HG03095 (cell line): Measurements from ENCODE around the gene ANK2.

Experiments used
- ATAC-seq: cut with Tn5 transposase; IDR thresholded peaks from one replicate; pipeline ENCODE4 v1.9.1; 2021; ENCODE audit warnings: moderate library complexity; ENCODE audit not compliant: unreplicated experiment

The ANK2 gene

DNA sequence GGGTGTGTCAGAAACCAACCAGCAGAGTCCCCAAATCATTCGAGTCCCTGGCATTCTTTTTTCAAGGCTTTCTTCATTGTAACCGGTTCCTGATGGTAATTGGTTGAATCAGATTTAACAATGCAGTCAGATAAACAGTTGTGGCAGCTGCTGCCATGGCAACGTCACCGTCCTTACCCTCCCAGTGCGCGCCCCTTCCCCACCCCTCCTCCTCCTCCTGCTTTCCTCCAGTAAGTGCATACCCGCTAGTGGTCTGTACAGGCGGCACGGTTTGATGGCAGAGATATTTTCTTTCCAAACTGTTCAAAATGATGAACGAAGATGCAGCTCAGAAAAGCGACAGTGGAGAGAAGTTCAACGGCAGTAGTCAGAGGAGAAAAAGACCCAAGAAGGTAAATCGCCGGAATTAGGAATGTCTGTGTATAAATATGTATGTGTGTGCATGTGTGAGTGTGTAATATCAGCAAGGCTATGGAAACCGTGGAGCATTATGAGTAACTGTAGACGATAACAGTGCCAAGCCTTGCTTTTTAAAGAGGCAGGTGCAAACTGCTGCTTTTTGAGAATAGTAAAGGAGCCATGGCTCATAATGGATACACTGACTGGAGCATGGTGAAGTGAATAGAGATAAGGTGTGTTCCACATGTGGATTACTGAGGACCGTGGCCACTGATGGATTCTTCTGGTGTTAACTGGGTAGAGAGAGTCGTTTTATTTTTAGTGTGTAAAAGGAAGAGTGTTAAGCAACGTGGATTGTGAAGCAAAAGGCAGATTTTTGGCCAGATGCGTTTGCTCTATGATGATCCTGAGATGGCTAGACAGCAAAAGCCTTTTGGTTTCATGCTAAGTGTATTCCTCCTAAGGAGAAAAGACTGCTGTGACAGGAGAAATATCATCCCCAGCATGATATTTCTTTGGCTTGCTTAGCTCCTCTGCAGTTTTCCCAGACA is at the start of gene ANK2:
ANK2 (plus strand) TSS at position 233 of the 950 bp plus-strand sequence; CDS start at position 309, 76 bp downstream.
- no peak for ATAC-seq

DNA sequence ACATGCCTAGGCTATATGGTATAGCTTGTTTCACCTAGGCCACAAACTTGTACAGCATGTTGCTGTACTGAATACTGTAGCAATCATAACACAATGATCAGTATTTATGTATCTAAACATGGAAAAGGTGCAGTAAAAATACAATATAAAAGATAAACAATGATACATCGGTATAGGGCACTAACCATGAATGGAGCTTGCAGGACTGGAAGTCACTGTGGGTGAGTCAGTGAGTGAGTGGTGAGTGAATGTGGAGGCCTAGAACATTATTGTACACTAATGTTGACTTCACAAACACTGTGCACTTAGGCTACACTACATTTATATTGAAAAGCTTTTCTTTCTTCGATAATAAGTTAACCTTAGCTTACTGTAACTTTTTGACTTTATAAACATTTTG is 45.6 kb upstream of the ANK2 start:
- no peak for ATAC-seq

DNA sequence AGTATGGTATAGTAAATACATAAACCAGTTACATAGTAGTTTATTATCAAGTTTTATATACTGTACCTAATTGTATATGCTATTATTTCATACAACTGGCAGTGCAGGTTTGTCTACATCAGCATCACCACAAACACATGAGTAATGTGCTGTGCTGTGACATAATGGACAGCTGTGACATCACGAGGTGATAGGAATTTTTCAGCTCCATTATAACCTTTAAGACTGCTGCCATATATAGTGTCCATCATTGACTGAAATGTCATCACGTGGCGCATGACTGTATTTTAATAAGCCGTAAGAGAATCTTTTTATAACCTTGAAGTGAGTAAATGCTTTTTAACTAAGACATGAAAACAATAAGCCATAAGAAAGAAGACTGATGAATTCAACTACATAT is 44.8 kb upstream of the ANK2 start:
- no peak for ATAC-seq

DNA sequence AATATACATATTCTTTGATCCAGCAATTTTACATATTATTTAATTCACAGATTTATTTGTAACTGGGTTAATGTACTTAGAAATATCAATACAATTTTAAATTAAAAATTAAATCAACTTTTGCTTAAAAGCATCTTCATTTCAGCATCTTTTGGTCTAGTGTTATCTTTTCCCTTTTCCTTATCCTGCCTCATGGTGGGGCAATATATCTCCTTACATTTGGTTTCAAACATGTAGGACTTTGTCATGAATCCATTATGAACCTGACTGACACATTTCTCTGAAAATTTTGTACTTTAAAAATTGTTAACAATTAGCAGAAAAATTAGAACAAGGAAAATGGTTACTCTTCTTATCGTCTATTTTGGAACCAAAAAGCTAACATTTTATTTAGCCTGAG is 42.8 kb upstream of the ANK2 start:
- no peak for ATAC-seq

DNA sequence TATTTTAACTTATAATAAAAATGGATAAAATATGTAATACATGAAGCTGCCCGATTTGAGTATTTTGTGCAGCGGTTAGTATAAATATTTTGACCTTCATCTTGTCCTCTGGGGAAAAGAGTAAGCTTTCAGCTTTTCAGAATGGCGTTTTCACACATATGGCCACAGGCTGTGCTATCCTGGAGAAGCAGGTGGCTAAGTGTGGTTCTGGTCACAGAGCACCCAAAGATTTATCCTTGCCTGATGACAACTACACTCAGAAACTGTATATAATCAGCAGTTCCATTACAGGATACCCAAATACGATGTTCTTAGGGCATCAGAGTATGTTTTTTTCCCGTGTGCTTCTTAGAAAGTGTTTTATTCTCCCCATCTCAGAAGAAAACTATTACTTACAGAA is 42.3 kb upstream of the ANK2 start:
- no peak for ATAC-seq

DNA sequence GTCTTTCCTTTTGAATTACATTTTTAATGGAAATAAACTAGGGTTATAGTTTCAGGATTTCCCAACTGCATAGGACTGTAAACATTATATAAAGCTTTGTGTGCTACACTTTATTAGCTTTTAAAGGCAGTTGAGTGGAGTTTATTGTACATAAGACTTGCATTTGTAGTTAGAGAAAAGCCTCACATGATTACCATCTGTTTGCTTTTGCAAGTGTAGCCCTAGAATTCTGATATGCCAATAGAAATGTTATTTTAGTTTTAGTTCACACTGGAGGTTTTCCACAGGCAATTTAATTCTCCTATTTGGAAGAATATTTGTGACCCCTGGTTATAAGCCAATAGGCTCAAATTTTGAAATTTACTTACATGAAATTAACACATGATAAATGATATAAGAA is 41.3 kb upstream of the ANK2 start:
- ATAC-seq = no peak

DNA sequence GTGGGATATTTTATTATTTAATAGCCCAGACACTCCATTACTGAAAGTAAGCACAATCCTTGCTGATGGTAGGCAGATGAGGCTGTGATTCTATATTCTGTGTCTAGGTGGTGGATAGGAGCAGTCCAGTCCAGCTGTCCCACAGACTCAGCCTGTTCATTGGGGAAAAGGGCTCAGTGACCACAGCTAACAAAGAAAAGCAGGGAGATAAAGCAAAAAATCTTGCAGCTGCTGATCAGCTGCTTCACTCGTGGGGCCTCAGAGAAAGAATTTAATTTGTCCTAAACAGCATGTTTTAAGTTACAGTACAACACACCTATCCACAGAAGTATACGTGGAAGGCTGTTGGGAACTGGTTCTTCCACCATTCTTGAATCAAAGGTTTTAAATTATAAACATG is 40.7 kb upstream of the ANK2 start:
- no peak for ATAC-seq

DNA sequence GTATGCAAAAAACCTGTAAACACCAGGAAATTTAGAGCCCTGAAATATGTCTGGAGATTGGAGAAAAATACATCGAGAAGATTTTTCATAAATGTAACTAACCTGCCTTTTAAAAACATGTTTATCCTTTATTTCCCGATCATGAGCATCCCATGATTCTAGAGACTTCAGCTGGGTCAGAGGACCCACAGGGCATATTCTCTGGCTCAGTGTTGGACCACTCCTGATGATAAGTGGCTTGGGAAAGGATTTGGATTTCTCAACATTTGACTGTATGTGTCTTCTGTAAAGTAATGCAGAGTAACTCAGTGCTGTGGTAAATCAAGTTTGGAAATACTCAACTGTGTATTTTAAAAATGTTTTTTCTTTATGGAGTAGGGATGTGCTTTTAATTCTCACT is 40.0 kb upstream of the ANK2 start:
- ATAC-seq = no peak

DNA sequence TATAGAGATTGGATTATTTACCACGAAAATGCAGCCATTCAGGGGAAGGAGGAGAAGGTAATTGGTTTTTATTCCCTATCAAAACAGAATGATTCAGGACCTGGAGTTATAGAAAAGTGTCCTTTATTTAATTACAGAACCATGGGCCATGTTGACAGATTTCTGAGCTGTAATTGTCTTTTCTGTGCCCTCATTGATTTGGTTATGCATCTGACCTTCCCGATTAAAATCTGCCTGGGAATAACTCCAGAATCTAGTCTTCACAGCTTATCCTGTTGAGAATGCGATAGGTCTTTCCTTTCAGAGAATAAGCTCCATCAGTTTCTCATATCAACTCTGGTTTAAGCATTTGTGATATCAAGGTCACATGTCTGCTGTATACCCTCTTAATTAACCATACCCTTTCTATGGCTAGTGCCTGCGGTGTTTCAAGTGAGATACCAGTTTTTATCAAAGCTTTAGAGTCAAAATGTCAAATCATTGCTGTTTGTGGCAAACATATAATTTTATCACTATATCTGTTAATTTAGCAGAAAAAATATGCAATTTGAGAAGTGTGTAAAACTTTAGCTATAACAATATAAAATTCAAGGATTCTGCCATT is 37.2 kb upstream of the ANK2 start:
- ATAC-seq = no peak

DNA sequence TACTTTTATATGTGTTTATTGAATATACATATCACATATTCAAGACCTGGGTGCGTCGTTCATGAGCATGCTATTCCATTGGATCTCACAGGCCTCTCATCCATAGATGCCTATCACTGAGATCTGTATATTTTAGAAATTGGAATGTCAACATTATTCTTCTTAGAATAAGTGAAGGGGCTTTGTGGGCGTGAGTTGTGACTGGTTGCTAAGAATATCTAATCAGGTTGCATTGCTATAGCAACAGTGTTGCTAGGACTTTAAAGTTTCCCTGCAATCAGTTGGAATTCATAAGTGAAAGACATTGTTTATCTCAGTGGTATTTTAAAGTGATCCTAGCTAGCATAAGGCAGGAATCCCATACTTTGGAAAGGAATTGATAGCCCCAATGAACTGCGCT is 36.7 kb upstream of the ANK2 start:
- ATAC-seq = no peak

DNA sequence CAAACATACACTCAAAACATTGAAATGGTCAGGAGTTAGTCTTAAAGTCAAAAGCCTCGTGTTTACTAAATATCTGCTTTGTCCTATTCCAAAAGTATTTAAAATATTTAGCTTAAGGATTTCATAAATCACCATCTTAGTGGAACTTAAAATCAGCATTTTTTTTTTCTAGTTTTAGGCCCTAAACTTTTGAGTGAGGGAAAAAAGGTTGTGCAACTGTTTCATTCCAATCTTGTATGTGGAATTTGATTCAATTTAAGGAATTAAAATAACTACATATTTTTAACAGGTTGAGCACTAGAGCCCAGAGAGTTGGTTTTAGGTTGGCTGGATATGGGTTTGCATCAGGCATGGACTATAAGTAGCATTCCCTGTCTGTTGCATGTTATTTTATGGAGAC is 35.7 kb upstream of the ANK2 start:
- no peak for ATAC-seq

DNA sequence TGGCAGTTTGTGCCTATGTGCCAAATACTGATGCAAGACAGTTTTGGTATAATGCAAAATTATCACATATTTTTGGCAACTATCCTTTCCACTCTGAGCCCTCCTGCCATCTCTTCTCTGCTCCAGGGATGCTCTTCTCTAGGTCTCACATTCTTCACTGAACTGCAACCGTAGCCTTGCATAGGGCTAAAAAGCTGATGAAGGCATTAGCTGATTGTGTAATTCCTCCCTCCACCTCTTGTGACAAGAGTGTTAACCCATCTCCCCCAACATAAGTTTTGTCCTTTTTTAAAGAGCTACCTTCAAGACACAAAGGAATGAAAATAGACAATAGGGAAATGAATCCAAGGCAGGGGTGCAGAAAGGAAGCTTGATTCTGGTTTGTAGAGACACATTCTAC is 33.1 kb upstream of the ANK2 start:
- ATAC-seq = no peak

DNA sequence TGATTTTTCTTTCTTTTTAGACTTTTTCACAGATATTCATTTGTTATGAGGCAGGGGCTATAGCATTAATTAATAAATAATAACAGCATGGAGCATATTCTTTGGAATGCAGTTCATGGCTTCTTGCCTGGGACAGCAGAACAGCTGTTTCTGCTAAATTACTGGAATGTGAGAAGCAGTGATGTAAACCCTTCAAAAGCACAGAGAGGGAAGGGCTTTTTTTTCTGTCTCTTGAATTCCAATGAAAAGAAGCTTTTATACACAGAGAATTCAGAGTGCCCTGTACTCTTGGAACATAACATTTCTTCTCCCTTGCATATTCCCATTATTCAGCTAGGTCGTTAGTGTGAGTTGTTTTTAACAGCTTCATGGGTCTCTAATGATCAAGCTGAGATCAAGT is 28.5 kb upstream of the ANK2 start:
- no peak for ATAC-seq

DNA sequence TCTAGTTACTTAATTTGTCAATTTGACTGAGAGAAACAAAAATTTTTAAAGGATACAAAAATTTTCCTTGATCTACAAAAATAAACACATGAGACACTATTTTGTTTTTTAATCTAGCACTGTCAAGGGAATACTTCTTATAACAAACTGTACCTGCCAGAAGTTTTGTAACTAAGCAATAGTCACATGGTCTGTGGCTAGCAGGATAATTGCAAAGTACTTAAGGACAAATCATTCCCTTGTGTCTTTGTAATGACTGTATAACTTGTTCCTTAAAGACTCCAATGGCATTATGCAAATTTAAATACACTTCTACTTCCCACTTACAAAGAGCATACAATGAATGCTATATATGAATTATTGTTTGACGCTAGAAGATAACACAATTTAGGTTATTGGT is 25.1 kb upstream of the ANK2 start:
- no peak for ATAC-seq

DNA sequence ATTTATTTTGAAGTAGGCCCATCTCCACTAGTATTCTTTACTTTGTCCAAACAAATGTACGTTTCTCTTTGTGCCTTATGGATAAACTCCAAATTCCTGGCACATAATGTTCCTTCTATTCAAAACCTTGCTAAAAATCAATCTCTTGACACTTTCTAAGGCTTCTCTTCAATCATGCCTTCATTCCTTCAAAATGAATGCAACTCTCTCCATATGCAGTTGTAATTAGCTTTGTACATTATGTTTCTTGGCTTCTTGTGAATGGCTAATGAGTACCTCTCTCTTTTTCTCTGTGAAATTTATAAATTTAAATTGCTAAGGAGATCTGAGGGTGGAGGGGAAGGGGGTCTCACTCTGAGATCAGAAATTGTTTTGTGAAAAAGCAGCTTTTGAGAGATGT is 24.0 kb upstream of the ANK2 start:
- ATAC-seq = no peak

DNA sequence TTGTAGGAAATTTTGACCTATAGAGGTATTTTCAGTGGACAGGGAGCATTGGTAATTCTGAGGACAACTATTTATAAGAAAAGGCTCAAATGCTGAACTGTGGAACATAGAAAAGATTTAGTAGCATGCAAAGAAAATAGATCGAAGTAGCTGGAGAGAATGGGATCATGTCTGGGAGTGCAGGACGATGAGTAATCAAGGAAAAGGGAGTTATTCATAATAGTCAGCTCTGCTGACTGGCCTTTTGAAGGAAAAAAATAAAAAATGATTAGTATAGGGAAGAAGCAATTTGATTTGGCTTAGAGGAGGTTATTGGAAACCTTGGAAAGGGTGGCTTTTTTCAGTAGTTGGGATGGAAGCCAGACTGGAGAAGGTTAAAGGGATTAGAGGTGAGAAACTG is 22.9 kb upstream of the ANK2 start:
- ATAC-seq = no peak

DNA sequence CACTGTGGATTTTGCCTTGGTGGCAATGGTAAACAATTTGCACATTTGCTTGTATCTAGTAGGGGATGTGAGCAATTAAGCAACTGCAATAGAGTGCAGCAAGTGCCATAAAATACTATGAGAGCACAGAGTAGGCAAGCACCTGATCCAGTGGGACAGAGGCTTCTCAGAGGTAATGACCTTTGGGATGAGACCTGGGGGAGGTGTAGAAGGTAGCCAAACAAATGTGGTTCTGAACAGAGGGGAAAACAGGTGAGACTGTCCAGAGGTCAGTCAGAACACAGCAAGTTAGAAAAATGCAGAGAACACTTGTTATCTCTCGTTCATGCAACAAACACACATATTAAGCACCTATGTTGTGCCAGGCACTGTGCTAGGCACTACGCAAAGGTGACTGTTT is 21.4 kb upstream of the ANK2 start:
- ATAC-seq = no peak

DNA sequence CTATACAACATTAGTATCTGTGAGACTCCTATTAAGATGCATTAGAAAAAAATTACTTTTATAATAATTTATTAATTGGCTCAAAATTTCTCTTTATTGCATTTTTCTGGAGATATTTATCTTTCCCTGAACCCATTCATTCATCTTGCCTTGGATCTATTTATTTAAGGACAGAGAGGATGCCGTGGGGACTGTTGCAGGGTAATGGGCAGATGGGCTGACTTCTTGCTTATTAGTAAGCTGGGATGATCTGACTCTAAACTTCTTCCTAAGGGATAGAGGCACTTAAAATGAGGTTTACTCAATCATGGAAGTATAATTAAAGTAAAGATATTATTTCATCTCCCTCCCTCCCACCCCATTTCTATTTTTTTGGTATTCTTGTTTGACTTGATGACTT is 18.2 kb upstream of the ANK2 start:
- no peak for ATAC-seq

DNA sequence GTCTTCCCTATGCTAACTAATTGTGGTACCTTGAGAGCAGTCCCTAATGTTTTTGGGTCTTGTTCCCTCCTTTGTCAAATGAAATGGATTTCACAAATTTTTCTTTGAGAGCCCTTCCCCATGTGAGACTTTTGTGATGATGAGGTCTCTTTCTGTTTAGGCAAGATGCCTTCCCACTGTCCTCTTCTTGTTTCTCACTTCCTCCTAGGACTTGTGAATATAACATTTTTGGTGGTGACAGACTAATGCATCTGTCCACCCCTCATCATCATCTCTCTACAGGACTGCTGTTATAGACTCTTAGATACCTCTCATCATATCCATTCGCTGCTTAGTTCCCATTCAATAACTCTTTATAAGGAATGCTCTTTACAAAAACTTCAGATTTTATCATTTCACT is 8.7 kb upstream of the ANK2 start:
- ATAC-seq = peak; percentile 83

DNA sequence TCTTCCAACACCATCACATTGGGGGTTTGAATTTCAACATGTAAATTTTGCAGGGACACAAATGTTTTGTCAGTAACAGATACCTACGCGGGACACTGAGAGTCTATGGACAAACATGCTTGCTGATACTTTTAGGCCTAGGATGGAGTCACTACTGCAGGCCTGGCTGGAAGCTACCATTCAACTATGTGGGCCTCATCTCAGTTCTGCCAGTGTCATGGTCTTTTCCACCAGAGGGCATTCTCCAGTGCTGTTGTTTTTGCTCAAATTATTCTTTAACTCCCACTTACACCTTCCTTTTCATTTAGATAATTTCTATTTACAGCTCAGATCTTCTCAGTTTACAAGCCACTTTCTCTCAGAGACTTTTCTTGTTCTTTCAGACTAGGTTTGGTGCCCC is 7.0 kb upstream of the ANK2 start:
- ATAC-seq = no peak

DNA sequence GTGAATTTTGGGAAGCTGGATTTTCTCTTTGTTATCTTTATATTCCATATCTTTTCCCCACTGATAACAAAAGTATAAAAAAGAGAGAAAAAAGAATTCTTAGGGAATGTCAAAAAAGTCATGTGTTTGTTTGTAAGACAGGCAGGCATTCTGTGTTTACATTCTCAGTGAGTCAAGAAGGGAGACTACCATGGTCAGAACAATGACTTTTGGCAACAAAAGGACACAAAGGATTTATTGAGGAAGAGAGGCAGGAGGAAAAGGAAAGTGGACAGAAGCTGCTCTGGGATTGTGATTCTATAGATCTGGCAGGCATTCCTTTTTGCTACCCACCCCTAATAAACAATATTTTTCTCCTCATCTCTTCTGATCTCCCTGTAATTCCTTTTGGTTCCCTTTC is 5.9 kb upstream of the ANK2 start:
- ATAC-seq = no peak

DNA sequence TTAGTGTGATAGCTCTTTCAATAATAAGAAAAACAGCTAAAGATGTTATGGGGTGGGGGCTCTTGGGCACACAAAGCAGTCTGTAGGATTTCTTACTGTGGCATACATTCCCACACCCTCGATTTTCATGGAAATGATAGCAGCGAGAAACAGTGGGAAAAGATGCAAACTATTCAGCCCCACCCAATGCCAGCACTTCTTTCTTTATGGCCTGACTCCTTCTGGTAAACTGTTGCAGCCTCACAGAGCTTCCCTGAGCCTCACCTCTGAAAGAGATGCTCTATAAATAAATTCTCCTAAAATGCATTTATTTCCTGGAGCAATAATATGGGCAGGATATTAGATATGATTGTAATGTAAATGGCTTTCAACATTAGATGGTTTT is 910 bp downstream of the ANK2 start:
- ATAC-seq = no peak

DNA sequence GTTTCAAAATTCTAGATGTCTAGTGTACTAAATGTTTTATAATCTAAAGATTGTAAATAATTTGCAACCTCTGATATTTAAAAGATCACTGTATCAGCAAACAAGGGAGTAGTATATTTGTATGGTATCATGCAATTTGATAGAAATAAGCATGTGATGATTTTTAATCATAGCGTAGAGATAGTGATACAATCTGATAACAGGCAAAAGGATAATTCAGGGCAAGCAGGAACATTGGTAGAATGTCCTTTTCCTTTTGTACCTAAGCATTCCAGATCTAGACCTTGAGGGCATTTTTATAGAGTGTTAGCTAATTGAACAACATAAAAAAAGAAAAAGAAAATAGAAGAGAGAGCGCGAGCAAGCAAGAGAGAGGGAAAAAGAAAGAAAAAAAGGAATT is 1.4 kb downstream of the ANK2 start:
- no peak for ATAC-seq
